OCI-LY7 (cell line): ENCODE measurements around the gene SLC25A26. TPM values are rescaled to one million over a fixed set of nuclear protein-coding genes. Genes with fewer than 3 reads are reported as not detected.

Experiments used
- BruUV-seq: library from RNA; stranded (reverse); fragments of 400-500 nt; replicated peaks from 2 replicates; lab custom pipeline; 2021; lab: Mats Ljungman, UMichigan
- CTCF ChIA-PET: fragments of 300-600 bp; sonication (Branson Sonifier 250); formaldehyde crosslinking; loops from one replicate; lab custom pipeline; 2022; ENCODE audit warnings: antibody characterized with exemption; ENCODE audit not compliant: unreplicated experiment; lab: Charles Lee
- POLR2A ChIA-PET: fragments of 300-600 bp; sonication (Branson Sonifier 250); formaldehyde crosslinking; loops from one replicate; lab custom pipeline; 2022; ENCODE audit warnings: antibody characterized with exemption; lab: Charles Lee
- DNase-seq: peaks from one replicate; pipeline ENCODE4 v3.0.0-alpha.2; 2015; ENCODE audit warnings: low spot score
- H2AFZ ChIP-seq: fragments of 200-600 bp; sonication (generic), shearing (Covaris generic); 2 replicates; pipeline ENCODE4 v1.6.1; 2014; ENCODE audit warnings: mild to moderate bottlenecking, antibody characterized with exemption, low read length, moderate library complexity
- H3K27ac ChIP-seq: fragments of 200-600 bp; sonication (generic); 2 replicates; pipeline ENCODE4 v1.5.1; 2014; ENCODE audit warnings: mixed run types, low read depth, mild to moderate bottlenecking, moderate library complexity, low read length, inconsistent platforms; ENCODE audit not compliant: poor library complexity, severe bottlenecking
- H3K36me3 ChIP-seq: fragments of 200-600 bp; sonication (generic); 2 replicates; pipeline ENCODE4 v1.6.1; 2014; ENCODE audit warnings: mild to moderate bottlenecking, antibody characterized with exemption, low read length, moderate library complexity, mixed read lengths; ENCODE audit not compliant: insufficient read depth
- H3K4me1 ChIP-seq: fragments of 200-600 bp; sonication (generic); 2 replicates; pipeline ENCODE4 v1.5.1; 2014; ENCODE audit warnings: mild to moderate bottlenecking, low read length; ENCODE audit not compliant: insufficient read depth, poor library complexity, severe bottlenecking
- H3K4me2 ChIP-seq: fragments of 200-600 bp; sonication (generic); 2 replicates; pipeline ENCODE4 v1.6.1; 2014; ENCODE audit warnings: mild to moderate bottlenecking, low read length
- H3K4me3 ChIP-seq: fragments of 200-600 bp; sonication (generic); 2 replicates; pipeline ENCODE4 v1.5.1; 2014; ENCODE audit warnings: mild to moderate bottlenecking, low read depth, low read length; ENCODE audit not compliant: poor library complexity, severe bottlenecking
- H3K79me2 ChIP-seq: fragments of 200-600 bp; sonication (generic); 2 replicates; pipeline ENCODE4 v1.6.1; 2016; ENCODE audit warnings: low read depth, mild to moderate bottlenecking, low read length, moderate library complexity, mixed read lengths; ENCODE audit not compliant: insufficient read depth
- H3K9me2 ChIP-seq: fragments of 200-600 bp; sonication (generic); 2 replicates; pipeline ENCODE4 v1.6.1; 2016; ENCODE audit warnings: mild to moderate bottlenecking, low read length, mixed read lengths; ENCODE audit not compliant: insufficient read depth
- H3K9me3 ChIP-seq: fragments of 200-600 bp; sonication (generic); 2 replicates; pipeline ENCODE4 v1.6.1; 2014; ENCODE audit warnings: mild to moderate bottlenecking, mixed run types, low read length, mixed read lengths
- H4K20me1 ChIP-seq: fragments of 200-600 bp; sonication (generic); 2 replicates; pipeline ENCODE4 v1.6.1; 2014; ENCODE audit warnings: mild to moderate bottlenecking, antibody characterized with exemption, low read length, moderate library complexity, mixed read lengths; ENCODE audit not compliant: insufficient read depth
- CTCF ChIP-seq: fragments of 200-600 bp; sonication (generic); conservative IDR thresholded peaks from 2 replicates; pipeline ENCODE4 v1.5.1; 2014; ENCODE audit warnings: mild to moderate bottlenecking, antibody characterized with exemption, low read length, moderate library complexity, mixed read lengths
- EZH2phosphoT487 ChIP-seq: fragments of 200-600 bp; sonication (generic); IDR thresholded peaks from 2 replicates; pipeline ENCODE4 v1.6.1; 2018; ENCODE audit warnings: low read depth, borderline replicate concordance, mild to moderate bottlenecking, mixed run types, antibody characterized with exemption, low read length, moderate library complexity, mixed read lengths
- intact Hi-C: fragments of 100-400 bp; cut with micrococcal nuclease; formaldehyde crosslinking; loops from one replicate; pipeline ENCODE4 v1.10.0; 2022; ENCODE audit not compliant: unreplicated experiment
- total RNA-seq, 2 experiments: library from RNA; depleted of rRNA in 1 of 2; stranded (reverse); fragments of >200 nt in 1 of 2; shearing (Covaris generic) in 1 of 2; gene quantifications; 2 replicates each; pipeline ENCODE4 v1.2.3, GENCODE V29; 2014 to 2022

Gene SLC25A26
- total RNA-seq, 2 experiments from 2014 or later = 9.8 to 14.2 TPM

- H3K4me1 ChIP-seq = peaks cover 33% of the 10 kb centered on the region
- ChIA-PET POLR2A (no interaction called here), CTCF (no interaction called here)
- no peak overlapping the region for H2AFZ ChIP-seq
- H3K9me3 ChIP-seq = no peaks in the 10 kb centered on the region
- H4K20me1 ChIP-seq = no peaks in the 10 kb centered on the region
- no peaks in the 10 kb centered on the region for H3K36me3 ChIP-seq
- intact Hi-C loops = no loop called here
- no peak for TF ChIP-seq EZH2phosphoT487
- TF ChIP-seq CTCF = no peak
- H3K27ac ChIP-seq = no peak overlapping the region
- no peak overlapping the region for H3K4me3 ChIP-seq
- no peaks in the 10 kb centered on the region for H3K9me2 ChIP-seq
- no peak for DNase-seq
- H3K4me2 ChIP-seq = no peak overlapping the region
- H3K79me2 ChIP-seq = no peaks in the 10 kb centered on the region
- BruUV-seq = no TSS peak
These were observed 79.1 kb downstream of the SLC25A26 start for GRCh38 chr3:66299891-66300290.

GRCh38 chr3:66302288-66302687 lies 81.5 kb downstream of the SLC25A26 start:
- peak; percentile 26 for DNase-seq
- no peak for TF ChIP-seq EZH2phosphoT487
- TF ChIP-seq CTCF = no peak
- Histone ChIP-seq H3K4me3 (no peak overlapping the region), H4K20me1 (no peaks in the 10 kb centered on the region), H3K79me2 (no peaks in the 10 kb centered on the region), H3K9me2 (no peaks in the 10 kb centered on the region), H3K27ac (no peak overlapping the region), H3K36me3 (no peaks in the 10 kb centered on the region), H3K4me2 (peak overlapping the region; percentile 33), H2AFZ (no peak overlapping the region), H3K9me3 (no peaks in the 10 kb centered on the region), H3K4me1 (peaks cover 32% of the 10 kb centered on the region)
- ChIA-PET POLR2A (no interaction called here), CTCF (no interaction called here)
- intact Hi-C loops = no loop called here
- no TSS peak for BruUV-seq

- no TSS peak for BruUV-seq
- Histone ChIP-seq H3K9me2 (no peaks in the 10 kb centered on the region), H2AFZ (no peak overlapping the region), H3K9me3 (no peaks in the 10 kb centered on the region), H4K20me1 (no peaks in the 10 kb centered on the region), H3K79me2 (no peaks in the 10 kb centered on the region), H3K27ac (no peak overlapping the region), H3K4me2 (no peak overlapping the region), H3K36me3 (no peaks in the 10 kb centered on the region), H3K4me3 (no peak overlapping the region), H3K4me1 (peaks cover 20% of the 10 kb centered on the region)
- intact Hi-C loops = no loop called here
- ChIA-PET CTCF (no interaction called here), POLR2A (no interaction called here)
- TF ChIP-seq EZH2phosphoT487 (no peak), CTCF (no peak)
- DNase-seq = no peak
These were observed 82.7 kb downstream of the SLC25A26 start for GRCh38 chr3:66303491-66303901.
